HepG2 (cell line): ENCODE data around the gene USP32. TPM values are rescaled to one million over a fixed set of nuclear protein-coding genes. Genes with fewer than 3 reads are reported as not detected.

Source experiments
- FLYWCH1 ChIP-seq: sonication (generic); formaldehyde crosslinking; IDR thresholded peaks from 2 replicates; pipeline ENCODE4 v1.8.1; 2023; ENCODE audit warnings: mild to moderate bottlenecking, missing genetic modification reagents
- FOXC1 ChIP-seq: sonication (generic); formaldehyde crosslinking; IDR thresholded peaks from 2 replicates; pipeline ENCODE4 v1.8.0; 2022; ENCODE audit warnings: mild to moderate bottlenecking, missing genetic modification reagents, borderline replicate concordance
- FOXO1 ChIP-seq: sonication (generic); formaldehyde crosslinking; IDR thresholded peaks from 2 replicates; pipeline ENCODE4 v1.4.0; 2020; ENCODE audit warnings: missing genetic modification reagents
- GABPA ChIP-seq, 2 experiments: IDR thresholded peaks; 2 replicates each; pipeline ENCODE4 v1.6.1; 2011 to 2016; ENCODE audit warnings: low read depth in 2 of 2, low read length in 1 of 2, missing biosample characterization in 1 of 2, missing genetic modification characterization in 1 of 2
- MTA3 ChIP-seq: sonication (generic); formaldehyde crosslinking; IDR thresholded peaks from 2 replicates; pipeline ENCODE4 v1.4.0; 2020; ENCODE audit warnings: missing genetic modification reagents
- MTF1 ChIP-seq: sonication (generic); formaldehyde crosslinking; IDR thresholded peaks from 2 replicates; pipeline ENCODE4 v1.5.0; 2020; ENCODE audit warnings: missing genetic modification reagents
- PHF8 ChIP-seq: sonication (generic); formaldehyde crosslinking; IDR thresholded peaks from 2 replicates; pipeline ENCODE4 v1.5.0; 2020; ENCODE audit warnings: missing genetic modification reagents
- POLR2A ChIP-seq, 2 experiments: IDR thresholded peaks; 2 replicates each; pipeline ENCODE4 v1.6.1; 2011; ENCODE audit warnings: low read depth in 2 of 2, low read length in 2 of 2, mild to moderate bottlenecking in 1 of 2, moderate library complexity in 1 of 2; ENCODE audit not compliant: insufficient read depth in 1 of 2
- RXRA ChIP-seq: sonication (generic); formaldehyde crosslinking; IDR thresholded peaks from 2 replicates; pipeline ENCODE4 v1.5.1; 2020; ENCODE audit warnings: missing genetic modification reagents
- SIX1 ChIP-seq: sonication (generic); formaldehyde crosslinking; IDR thresholded peaks from 2 replicates; pipeline ENCODE4 v1.4.0; 2020; ENCODE audit warnings: missing genetic modification reagents, borderline replicate concordance
- SNRNP70 ChIP-seq: fragments of 200-400 bp; formaldehyde crosslinking; IDR thresholded peaks from 2 replicates; pipeline ENCODE4 v1.6.1; 2017; ENCODE audit warnings: mild to moderate bottlenecking, low read depth, low read length, moderate library complexity
- TAF15 ChIP-seq: fragments of 200-400 bp; formaldehyde crosslinking; IDR thresholded peaks from one replicate; pipeline ENCODE4 v1.6.1; 2018; ENCODE audit warnings: mild to moderate bottlenecking, low read depth, low read length; ENCODE audit not compliant: poor library complexity, severe bottlenecking
- ZKSCAN5 ChIP-seq: sonication (generic); formaldehyde crosslinking; IDR thresholded peaks from 2 replicates; pipeline ENCODE4 v1.5.1; 2020; ENCODE audit warnings: mild to moderate bottlenecking, missing genetic modification reagents
- ZNF205 ChIP-seq: IDR thresholded peaks from 2 replicates; pipeline ENCODE4 v1.6.1; 2018; ENCODE audit warnings: missing biosample characterization, missing genetic modification reagents
- ZNF350 ChIP-seq: sonication (generic); formaldehyde crosslinking; IDR thresholded peaks from 2 replicates; pipeline ENCODE4 v1.4.0; 2020; ENCODE audit warnings: mild to moderate bottlenecking, low read depth, missing genetic modification reagents, borderline replicate concordance
- ZNF367 ChIP-seq: sonication (generic); formaldehyde crosslinking; IDR thresholded peaks from 2 replicates; pipeline ENCODE4 v1.4.0; 2020; ENCODE audit warnings: missing genetic modification reagents, borderline replicate concordance
- ZNF431 ChIP-seq: sonication (generic); formaldehyde crosslinking; IDR thresholded peaks from 2 replicates; pipeline ENCODE4 v1.9.0; 2022; ENCODE audit warnings: missing genetic modification reagents, low read depth, mild to moderate bottlenecking, borderline replicate concordance
- ZNF546 ChIP-seq: sonication (generic); formaldehyde crosslinking; conservative IDR thresholded peaks from 2 replicates; pipeline ENCODE4 v1.8.1; 2023; ENCODE audit warnings: mild to moderate bottlenecking, missing genetic modification reagents
- ZNF703 ChIP-seq: sonication (generic); formaldehyde crosslinking; IDR thresholded peaks from 2 replicates; pipeline ENCODE4 v1.5.1; 2020; ENCODE audit warnings: missing genetic modification reagents, mild to moderate bottlenecking, moderate library complexity, borderline replicate concordance
- polyA plus RNA-seq, 8 experiments: library from polyadenylated mRNA; depleted of rRNA in 3 of 8; stranded (reverse) in 7 of 8; unstranded in 1 of 8; fragments of >200 nt; fragmentation: Illumina TruSeq in 4 of 8; extraction: Trizol in 4 of 8; gene quantifications; 2 replicates each; pipeline versions ENCODE4 v1.2.1 to v1.2.3, GENCODE V29; 2011 to 2016; ENCODE audit warnings: low read depth in 4 of 8, missing spikeins in 1 of 8, mixed read lengths in 1 of 8; ENCODE audit not compliant: insufficient read depth in 1 of 8
- total RNA-seq, 5 experiments: library from RNA; depleted of rRNA; stranded (reverse); fragments of >200 nt; fragmentation: Illumina TruSeq; extraction: Trizol; gene quantifications; 2 replicates each; pipeline ENCODE4 v1.2.3, GENCODE V29; 2016; ENCODE audit warnings: low read depth in 1 of 5
- TF ChIP-seq, protein P1 (sequence below): sonication (generic); formaldehyde crosslinking; IDR thresholded peaks from 2 replicates; pipeline ENCODE4 v1.5.1; 2020; ENCODE audit warnings: mild to moderate bottlenecking, missing genetic modification reagents, moderate library complexity
- TF ChIP-seq, protein P2 (sequence below): sonication (generic); formaldehyde crosslinking; IDR thresholded peaks from 2 replicates; pipeline ENCODE4 v1.9.0; 2022; ENCODE audit warnings: low read depth, missing genetic modification reagents
- TF ChIP-seq, protein P3 (sequence below): sonication (generic); formaldehyde crosslinking; IDR thresholded peaks from 2 replicates; pipeline ENCODE4 v1.9.0; 2021; ENCODE audit warnings: missing genetic modification reagents, borderline replicate concordance
- TF ChIP-seq, protein P4 (sequence below): sonication (generic); formaldehyde crosslinking; IDR thresholded peaks from 2 replicates; pipeline ENCODE4 v1.5.0; 2020; ENCODE audit warnings: missing genetic modification reagents, mild to moderate bottlenecking, borderline replicate concordance

The USP32 gene
- total and polyA plus RNA-seq, 2 of the 13 experiments (the other 11 are each of a cell fraction or from before 2014, with no cell fraction given), result 24.9 to 39.9 TPM

DNA sequence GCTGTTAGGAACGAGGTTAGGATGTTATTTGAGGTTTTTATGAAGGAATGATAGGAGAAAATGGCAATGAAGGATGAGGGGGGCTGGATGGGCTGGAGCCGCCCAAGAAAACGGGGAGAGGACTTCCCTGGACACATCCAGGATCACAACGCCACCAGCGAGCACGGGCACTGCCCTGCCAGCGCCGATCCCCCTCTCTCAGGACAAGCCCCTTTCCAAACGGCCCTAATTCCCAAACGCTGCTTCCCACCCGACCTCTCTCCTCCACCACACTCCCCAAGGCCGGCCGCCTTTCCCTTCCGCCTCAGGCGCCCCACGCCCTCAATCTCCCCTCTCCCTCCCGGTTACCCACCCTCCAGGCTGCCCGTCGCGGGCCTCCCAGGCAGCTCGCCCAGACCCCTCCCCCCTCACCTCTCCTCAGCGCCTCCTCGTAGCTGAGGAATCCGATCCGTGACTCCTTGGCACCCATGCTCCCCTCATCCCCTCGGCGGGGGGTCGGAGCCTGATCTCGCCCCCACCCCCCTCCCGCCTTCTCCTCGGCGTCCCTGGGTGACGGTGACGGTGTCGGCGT is 377 bp downstream of the USP32 start (continued):
- TF ChIP-seq SIX1 (CRISPR knock-in tag) (no peak), ZNF431 (CRISPR knock-in tag) (no peak), PHF8 (CRISPR knock-in tag) (peak; percentile 19), RXRA (no peak), ZKSCAN5 (no peak), SNRNP70 (no peak), FOXO1 (CRISPR knock-in tag) (peak; percentile 19; the same call in 1 of the 2 replicates), ZNF367 (CRISPR knock-in tag) (no peak), TAF15 (no peak), GABPA (IDR thresholded peaks at IDR 0.05; ENCODE audit: low read depth, low read length) (no peak), GABPA (CRISPR knock-in tag; IDR thresholded peaks at IDR 0.05; ENCODE audit: low read depth) (no peak), ZNF350 (CRISPR knock-in tag) (no peak), POLR2A (IDR thresholded peaks at IDR 0.05; ENCODE audit: insufficient read depth in 1 of 2, low read depth in 2 of 2, low read length in 2 of 2) (peak; percentile 39 to 59; a peak in 1 of 4 replicates), MTA3 (CRISPR knock-in tag) (no peak), ZNF546 (CRISPR knock-in tag) (0 out of 2 replicates have a peak, but pooled peaks have one; percentile 43), FOXC1 (CRISPR knock-in tag) (no peak), MTF1 (no peak), ZNF205 (no peak), ZNF703 (CRISPR knock-in tag) (no peak), FLYWCH1 (CRISPR knock-in tag) (no peak)
- TF ChIP-seq, protein P1, sequence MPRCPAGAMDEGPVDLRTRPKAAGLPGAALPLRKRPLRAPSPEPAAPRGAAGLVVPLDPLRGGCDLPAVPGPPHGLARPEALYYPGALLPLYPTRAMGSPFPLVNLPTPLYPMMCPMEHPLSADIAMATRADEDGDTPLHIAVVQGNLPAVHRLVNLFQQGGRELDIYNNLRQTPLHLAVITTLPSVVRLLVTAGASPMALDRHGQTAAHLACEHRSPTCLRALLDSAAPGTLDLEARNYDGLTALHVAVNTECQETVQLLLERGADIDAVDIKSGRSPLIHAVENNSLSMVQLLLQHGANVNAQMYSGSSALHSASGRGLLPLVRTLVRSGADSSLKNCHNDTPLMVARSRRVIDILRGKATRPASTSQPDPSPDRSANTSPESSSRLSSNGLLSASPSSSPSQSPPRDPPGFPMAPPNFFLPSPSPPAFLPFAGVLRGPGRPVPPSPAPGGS (CRISPR knock-in tag), result no peak
- TF ChIP-seq, protein P2, sequence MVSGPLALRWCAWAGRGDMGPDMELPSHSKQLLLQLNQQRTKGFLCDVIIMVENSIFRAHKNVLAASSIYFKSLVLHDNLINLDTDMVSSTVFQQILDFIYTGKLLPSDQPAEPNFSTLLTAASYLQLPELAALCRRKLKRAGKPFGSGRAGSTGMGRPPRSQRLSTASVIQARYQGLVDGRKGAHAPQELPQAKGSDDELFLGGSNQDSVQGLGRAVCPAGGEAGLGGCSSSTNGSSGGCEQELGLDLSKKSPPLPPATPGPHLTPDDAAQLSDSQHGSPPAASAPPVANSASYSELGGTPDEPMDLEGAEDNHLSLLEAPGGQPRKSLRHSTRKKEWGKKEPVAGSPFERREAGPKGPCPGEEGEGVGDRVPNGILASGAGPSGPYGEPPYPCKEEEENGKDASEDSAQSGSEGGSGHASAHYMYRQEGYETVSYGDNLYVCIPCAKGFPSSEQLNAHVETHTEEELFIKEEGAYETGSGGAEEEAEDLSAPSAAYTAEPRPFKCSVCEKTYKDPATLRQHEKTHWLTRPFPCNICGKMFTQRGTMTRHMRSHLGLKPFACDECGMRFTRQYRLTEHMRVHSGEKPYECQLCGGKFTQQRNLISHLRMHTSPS, result 0 out of 2 replicates have a peak, but pooled peaks have one; percentile 39
- TF ChIP-seq, protein P3, sequence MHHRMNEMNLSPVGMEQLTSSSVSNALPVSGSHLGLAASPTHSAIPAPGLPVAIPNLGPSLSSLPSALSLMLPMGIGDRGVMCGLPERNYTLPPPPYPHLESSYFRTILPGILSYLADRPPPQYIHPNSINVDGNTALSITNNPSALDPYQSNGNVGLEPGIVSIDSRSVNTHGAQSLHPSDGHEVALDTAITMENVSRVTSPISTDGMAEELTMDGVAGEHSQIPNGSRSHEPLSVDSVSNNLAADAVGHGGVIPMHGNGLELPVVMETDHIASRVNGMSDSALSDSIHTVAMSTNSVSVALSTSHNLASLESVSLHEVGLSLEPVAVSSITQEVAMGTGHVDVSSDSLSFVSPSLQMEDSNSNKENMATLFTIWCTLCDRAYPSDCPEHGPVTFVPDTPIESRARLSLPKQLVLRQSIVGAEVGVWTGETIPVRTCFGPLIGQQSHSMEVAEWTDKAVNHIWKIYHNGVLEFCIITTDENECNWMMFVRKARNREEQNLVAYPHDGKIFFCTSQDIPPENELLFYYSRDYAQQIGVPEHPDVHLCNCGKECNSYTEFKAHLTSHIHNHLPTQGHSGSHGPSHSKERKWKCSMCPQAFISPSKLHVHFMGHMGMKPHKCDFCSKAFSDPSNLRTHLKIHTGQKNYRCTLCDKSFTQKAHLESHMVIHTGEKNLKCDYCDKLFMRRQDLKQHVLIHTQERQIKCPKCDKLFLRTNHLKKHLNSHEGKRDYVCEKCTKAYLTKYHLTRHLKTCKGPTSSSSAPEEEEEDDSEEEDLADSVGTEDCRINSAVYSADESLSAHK (CRISPR knock-in tag), result no peak
- TF ChIP-seq, protein P4, sequence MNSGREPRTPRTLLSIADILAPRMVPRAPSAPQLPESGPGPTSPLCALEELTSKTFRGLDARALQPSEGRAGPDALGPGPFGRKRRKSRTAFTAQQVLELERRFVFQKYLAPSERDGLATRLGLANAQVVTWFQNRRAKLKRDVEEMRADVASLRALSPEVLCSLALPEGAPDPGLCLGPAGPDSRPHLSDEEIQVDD (CRISPR knock-in tag), result no peak
